A549 treated with CORT108297 at 1 μM for 4 hours (cell line): ENCODE measurements around the gene HPCAL1. TPM values are rescaled to one million over a fixed set of nuclear protein-coding genes. Genes with fewer than 3 reads are reported as not detected.

Experiments used
- total RNA-seq: library from RNA; stranded (reverse); fragments of 200-300 nt; extraction: Qiagen RNA extraction; gene quantifications from 5 replicates; pipeline ENCODE4 v1.2.3, GENCODE V29; 2022

The HPCAL1 gene
- 107 to 158 TPM (median 152 TPM) in 5 replicates for total RNA-seq

DNA sequence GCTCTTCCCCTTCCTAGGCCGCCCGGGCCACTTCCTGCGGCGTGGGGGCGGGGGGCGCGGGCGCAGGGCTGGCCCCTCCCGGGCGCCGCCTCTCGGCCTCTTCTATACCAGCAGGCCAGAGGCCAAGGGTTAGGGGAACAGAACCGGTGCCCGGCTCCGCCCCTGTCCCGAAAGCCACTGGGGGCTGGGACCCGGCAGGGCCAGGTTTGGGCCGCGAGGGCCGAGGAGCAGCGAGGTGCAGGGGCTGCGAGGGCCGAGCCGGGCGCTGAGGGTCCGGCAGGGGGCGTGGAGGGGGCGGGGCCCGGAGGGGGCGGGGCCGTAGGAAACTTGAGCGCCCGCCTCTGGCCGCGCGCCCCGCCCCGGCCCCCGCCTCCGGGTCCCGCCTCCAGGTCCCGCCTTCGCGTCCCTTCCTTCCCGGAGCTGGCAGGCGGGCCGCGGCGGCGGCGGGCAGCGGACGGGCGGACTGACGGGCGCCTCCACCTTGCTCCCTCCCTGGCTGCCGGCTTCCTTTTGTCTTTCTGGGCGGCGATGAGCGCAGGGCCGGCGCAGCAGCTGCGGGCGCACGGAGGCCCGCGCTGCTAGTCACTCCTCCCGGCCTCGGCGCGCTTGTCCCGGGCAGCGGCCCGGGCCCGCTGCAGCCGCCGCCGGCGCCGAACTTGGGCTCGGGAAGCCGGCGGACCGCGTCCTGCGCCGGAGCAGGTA, at the start of gene HPCAL1:
Gene HPCAL1 (plus strand): TSS at position 426 of the 702 bp plus-strand sequence. CDS start 116,854 bp downstream, outside the sequence.

DNA sequence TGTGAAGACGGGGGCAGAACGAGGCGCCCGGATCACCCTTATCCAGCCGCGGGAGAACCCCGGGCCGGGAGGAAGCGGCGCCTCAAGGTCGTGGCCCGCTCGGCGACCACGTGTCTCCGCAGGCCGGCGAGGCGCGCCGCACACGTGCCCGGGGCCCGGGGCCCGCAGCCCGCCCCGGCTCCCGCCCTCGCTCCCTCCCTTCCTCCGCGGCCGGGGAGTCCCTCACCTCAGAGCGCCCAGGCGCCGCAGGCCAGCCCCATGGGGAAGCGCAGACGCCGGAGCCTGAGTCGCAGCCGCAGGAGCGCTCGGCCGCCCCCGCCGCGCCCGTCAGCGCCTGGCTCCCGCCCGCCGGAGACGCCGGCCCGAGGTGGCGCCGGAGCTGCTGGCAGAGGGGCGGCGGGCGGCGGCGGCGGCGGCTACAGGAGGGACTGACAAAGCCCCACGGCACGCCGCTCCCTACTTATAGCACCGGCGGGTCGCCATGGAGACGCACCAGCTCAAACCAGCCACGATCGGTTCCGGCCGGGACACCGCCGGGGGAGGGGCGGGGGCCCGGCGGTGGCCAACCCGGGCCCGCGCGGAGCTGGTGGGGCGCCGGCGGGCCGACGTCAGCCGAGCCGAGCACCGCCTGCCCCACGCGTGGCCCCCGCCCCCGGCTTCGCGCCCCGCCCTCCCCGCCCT, 145.3 kb downstream of the HPCAL1 start, which contains the start of gene ODC1:
Gene ODC1 (minus strand): TSS at position 433 of the 681 bp plus-strand sequence. CDS start 3,295 bp downstream, outside the sequence.

Other genes with a start within 250 kb of the HPCAL1 start
- gene CYS1, start 222.5 kb upstream of the HPCAL1 start, total RNA-seq: 0.81 to 1.8 TPM (median 1.3 TPM) in 5 replicates
- gene RRM2, start 180.2 kb upstream of the HPCAL1 start, total RNA-seq: 198 to 231 TPM (median 216 TPM) in 5 replicates
- 128 to 155 TPM (median 139 TPM) in 5 replicates for gene ODC1, start 145.4 kb downstream of the HPCAL1 start, total RNA-seq